GM19397 (cell line): ENCODE results near the gene SPDYE2.
"Not testable (repeated sequence)": the region's sequence is repeated elsewhere in the genome, so short reads cannot be mapped to it uniquely, and the experiment has no call there.

Source experiments
- ATAC-seq: cut with Tn5 transposase; IDR thresholded peaks from one replicate; pipeline ENCODE4 v1.9.1; 2021; ENCODE audit warnings: mild to moderate bottlenecking, moderate library complexity; ENCODE audit not compliant: unreplicated experiment

Gene SPDYE2

GRCh38 chr7:102535062-102535615 lies 15.9 kb upstream of the SPDYE2 start:
- ATAC-seq, result not testable (repeated sequence)

GRCh38 chr7:102540604-102541003 lies 10.4 kb upstream of the SPDYE2 start:
- not testable (repeated sequence) for ATAC-seq

GRCh38 chr7:102542083-102542482 lies 8.9 kb upstream of the SPDYE2 start:
- not testable (repeated sequence) for ATAC-seq

DNA sequence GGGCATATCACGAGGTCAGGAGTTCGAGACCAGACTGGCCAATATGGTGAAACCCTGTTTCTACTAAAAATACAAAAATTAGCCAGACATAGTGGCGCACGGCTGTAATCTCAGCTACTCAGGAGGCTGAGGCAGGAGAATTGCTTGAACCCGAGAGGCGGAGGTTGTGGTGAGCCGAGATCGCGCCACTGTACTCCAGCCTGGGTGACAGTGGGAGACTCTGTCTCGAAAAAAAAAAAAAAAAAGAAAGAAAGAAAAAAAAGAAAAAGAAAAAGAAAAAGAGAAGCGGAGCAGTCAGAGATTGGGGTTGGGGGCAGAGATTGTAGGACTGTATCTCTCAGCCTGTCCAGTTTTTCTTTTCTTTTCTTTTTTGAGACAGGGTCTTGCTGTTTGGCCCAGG lies 8.3 kb upstream of the SPDYE2 start:
- not testable (repeated sequence) for ATAC-seq

- ATAC-seq, result not testable (repeated sequence)
Measured at GRCh38 chr7:102543596-102543995, 7.4 kb upstream of the SPDYE2 start, which contains the start of gene UPK3BL2. UPK3BL2 (minus strand) TSS chr7:102543696; CDS start chr7:102543636, 60 bp downstream.

GRCh38 chr7:102544372-102544771 lies 6.7 kb upstream of the SPDYE2 start:
- not testable (repeated sequence) for ATAC-seq

DNA sequence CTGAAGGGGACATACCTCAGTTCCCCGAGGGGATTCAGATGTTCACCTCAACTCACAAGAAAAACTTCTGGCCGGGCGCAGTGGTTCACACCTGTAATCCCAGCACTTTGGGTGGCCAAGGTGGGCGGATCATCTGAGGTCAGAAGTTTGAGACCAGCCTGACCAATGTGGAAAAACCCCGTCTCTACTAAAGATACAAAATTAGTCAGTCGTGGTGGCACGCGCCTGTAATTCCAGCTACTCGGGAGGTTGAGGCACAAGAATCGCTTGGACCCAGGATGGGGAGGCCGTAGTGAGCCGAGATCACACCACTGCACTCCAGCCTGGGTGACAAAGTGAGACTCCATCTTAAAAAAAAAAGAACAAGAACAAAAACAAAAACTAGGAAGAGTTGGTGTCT lies 5.7 kb upstream of the SPDYE2 start:
- not testable (repeated sequence) for ATAC-seq

GRCh38 chr7:102546353-102546752 lies 4.7 kb upstream of the SPDYE2 start:
- not testable (repeated sequence) for ATAC-seq

- not testable (repeated sequence) for ATAC-seq
Measured at GRCh38 chr7:102568620-102569019, 17.6 kb downstream of the SPDYE2 start.

- ATAC-seq, result peak; percentile 94
Measured at GRCh38 chr7:102572261-102573239, 21.5 kb downstream of the SPDYE2 start, which contains the start of gene POLR2J3. POLR2J3 (minus strand) TSS chr7:102572583; CDS start chr7:102572521, 62 bp downstream.

DNA sequence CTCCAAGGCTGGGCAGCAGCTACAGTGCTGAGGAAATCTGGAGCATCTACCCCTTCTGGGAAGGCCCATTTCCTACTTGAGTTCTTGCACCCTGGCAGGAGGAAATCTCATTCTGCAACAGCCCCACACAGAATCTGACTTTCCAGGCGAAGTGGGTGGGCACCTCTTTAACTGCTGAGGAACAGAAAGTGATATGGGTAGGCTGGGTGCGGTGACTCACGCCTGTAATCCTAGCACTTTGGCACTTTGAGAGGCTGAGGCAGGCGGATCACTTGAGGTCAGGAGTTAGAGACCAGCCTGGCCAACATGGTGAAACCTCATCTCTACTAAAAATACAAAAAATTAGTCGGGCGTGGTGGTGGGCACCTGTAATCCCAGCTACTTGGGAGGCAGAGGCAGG lies 23.6 kb downstream of the SPDYE2 start:
- not testable (repeated sequence) for ATAC-seq

DNA sequence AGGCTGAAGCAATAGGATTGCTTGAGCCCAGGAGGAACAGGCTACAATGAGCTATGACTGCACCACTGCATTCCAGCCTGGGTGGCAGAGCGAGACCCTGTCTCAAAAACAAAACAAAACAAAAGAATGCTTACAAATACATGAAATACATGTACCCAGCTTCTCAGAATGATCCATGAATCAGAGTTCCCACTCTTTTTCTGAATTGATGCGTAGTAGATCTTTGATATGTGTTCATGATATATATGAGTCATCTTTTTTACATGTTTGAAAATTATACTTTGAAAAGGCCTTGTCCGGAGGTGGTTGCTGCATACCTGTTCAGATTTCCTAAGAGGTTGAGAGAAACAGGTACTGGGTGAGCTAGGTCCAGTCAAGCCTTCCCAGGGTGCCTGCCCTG lies 25.3 kb downstream of the SPDYE2 start:
- not testable (repeated sequence) for ATAC-seq

- ATAC-seq, result not testable (repeated sequence)
Measured at GRCh38 chr7:102577315-102578240, 26.6 kb downstream of the SPDYE2 start.

- ATAC-seq, result not testable (repeated sequence)
Measured at GRCh38 chr7:102578486-102578885, 27.5 kb downstream of the SPDYE2 start.

DNA sequence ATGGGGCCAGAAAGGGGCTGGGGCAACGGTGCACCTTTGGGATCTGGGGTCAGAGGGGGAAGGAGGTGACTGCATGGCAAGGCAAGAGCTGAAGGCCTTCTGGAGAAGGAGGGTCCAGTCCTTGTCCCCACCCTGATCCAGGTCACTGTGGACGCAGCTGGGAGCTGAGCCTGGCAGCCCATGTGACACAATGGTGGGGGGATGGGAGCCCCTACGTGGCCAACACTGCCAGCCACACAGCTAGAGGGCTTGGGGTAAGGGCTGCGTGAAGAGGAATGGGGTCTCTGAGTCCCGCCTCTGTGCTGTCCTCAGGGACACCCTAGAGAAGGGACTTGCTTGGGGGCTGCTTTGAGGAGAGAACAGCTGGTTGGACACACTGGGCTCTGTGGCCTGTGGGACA lies 30.7 kb downstream of the SPDYE2 start:
- ATAC-seq, result not testable (repeated sequence)

DNA sequence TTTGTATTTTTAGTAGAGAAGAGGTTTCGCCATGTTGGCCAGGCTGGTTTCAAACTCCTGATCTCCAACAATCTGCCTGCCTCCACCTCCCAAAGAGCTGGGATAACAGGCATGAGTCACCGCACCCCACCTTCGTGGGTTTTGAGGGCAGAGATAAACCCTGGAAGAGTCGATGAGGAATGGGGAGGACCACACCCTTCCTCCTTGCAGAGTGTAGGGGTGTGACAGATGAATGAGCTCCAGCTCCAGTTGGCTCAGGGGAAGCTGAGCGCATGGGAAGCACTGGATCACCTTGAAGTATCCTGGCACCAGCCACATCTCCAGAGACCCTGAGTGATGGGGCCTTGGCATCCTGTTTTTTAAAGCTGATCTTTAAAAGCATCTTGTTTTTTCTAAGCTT lies 32.5 kb downstream of the SPDYE2 start:
- ATAC-seq, result not testable (repeated sequence)

DNA sequence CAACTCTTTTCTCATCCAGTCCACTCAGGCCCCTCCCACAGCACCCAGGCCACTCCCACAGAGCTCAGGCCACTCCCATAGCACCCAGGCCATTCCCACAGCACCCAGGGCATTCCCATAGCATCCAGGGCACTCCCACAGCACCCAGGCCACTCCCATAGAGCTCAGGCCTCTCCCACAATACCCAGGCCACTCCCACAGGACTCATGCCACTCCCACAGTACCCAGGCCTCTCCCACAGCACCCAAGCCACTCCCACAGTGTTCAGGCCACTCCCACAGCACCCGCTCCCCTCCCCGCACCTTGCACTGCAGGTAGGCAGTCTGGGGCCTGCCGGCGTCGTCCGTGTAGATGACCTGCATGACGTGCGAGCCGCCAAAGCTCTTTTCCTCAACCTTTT lies 38.8 kb downstream of the SPDYE2 start:
- ATAC-seq, result peak; percentile 26

DNA sequence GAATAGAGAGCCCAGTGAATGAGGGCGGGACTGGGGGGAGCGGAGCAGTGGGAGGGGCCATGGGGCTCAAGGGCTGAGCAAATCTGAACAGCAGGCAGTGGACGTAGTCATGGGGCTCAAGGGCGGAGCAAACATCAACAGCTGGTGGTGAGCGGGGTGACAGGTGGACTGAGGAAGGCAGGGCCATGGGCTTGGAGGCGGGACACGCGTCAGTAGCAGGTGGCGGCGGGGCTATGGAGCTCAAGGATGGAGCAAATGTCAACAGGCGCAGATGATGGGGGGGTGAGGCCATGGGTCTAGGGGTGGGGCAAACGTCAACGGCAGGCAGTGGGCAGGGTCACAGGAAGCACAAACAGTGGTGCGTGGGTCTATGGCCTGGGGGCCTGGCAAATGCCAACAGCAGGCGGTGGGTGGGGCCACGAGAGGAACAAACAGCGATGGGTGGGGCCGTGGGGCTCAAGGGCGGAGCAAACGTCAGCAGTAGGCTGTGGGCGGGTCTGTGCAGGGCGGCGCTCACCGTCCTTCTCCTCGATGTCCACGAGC lies 41.5 kb downstream of the SPDYE2 start:
- peak; percentile 42 for ATAC-seq

- ATAC-seq, result peak; percentile 70
Measured at GRCh38 chr7:102593637-102594334, 42.8 kb downstream of the SPDYE2 start.

DNA sequence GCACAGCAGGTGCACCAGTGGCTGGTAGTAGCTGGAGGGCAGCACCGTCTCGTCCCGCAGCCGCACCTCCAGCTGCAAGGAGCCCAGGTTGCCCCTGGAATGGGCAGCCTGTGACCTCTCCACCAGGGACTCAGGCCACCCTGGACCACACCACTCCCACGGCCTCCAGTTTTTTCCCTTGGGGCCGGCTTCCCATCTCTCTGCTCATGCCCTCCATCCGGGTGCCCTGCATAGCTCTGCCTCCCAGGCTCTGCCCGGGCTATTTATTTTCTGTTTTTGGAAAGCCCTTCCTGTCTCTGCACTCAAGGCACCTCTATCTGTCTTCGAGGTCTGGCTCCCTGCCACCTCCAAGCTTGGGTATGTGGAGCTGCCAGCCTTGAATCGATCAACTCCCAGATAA lies 45.0 kb downstream of the SPDYE2 start:
- not testable (repeated sequence) for ATAC-seq
